Measurements from ENCODE around the gene PCDH1.

- TF ChIP-seq CTCF (IDR thresholded peaks at IDR 0.05) (no peak), ZFX (IDR thresholded peaks at IDR 0.05; ENCODE audit: borderline replicate concordance) (no peak)
These were observed 41.3 kb upstream of the PCDH1 start for GRCh38 chr5:141919218-141920119.

Measured in 22Rv1 (cell line).